ENCODE measurements around the gene MNDA. TPM values are rescaled to one million over a fixed set of nuclear protein-coding genes. Genes with fewer than 3 reads are reported as not detected.

The MNDA gene
- total RNA-seq, 1 experiment from 2014 or later, result not detected

DNA sequence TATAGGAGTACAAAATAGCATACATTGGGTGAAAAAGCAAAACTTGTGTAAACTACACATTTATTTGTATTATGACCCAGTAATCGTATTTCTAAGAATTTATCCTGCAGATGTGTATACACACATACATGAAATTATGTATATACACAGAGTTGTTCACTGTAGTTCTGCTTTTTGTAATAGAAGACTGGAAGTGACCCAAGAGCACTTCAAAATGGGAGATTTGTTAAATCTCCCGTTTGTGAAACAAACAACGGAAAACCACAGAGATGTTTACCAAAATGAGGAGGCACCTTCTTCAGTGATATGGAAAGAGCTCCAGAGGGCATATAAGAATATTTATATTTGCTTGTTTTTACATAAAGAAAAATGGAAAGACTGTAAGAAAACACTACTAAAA lies 18.0 kb upstream of the MNDA start:
- no peaks in the 10 kb centered on the region for H3K23me2 ChIP-seq (ENCODE audit: insufficient read length, low read depth, low read length, poor library complexity, severe bottlenecking)
- no peak overlapping the region for H2BK15ac ChIP-seq (ENCODE audit: low read depth, low read length)
- H3K4me3 Mint-ChIP-seq, result no peak overlapping the region
- H2AK5ac ChIP-seq (ENCODE audit: insufficient read length, low read length), result no peak overlapping the region
- H3K27me3 Mint-ChIP-seq (ENCODE audit: low read depth), result no peaks in the 10 kb centered on the region
- no peak overlapping the region for H2BK12ac ChIP-seq (ENCODE audit: insufficient read length, low read depth, low read length)
- H3K23ac ChIP-seq (ENCODE audit: insufficient read length, low read depth, low read length), result no peak overlapping the region
- H3K27me3 ChIP-seq (ENCODE audit: insufficient read depth, low read length), result no peaks in the 10 kb centered on the region
- no peaks in the 10 kb centered on the region for H3K36me3 Mint-ChIP-seq (ENCODE audit: insufficient read depth in 1 of 3, low read depth in 3 of 3)
- no peak overlapping the region for H3K14ac ChIP-seq (ENCODE audit: insufficient read depth, low read length)
- no CpG with 5 or more reads among the region's 3 CpGs for WGBS (ENCODE audit: extremely low coverage, insufficient read length, low lambda C conversion rate)
- no peak overlapping the region for H2BK20ac ChIP-seq (ENCODE audit: low read depth, low read length, poor library complexity, severe bottlenecking)
- H4K91ac ChIP-seq (ENCODE audit: insufficient read length, low read depth, low read length), result no peak overlapping the region
- H4K8ac ChIP-seq (replicated peaks; ENCODE audit: insufficient read length, low read depth, low read length), result no peak overlapping the region
- H3K9me3 Mint-ChIP-seq, result no peaks in the 10 kb centered on the region
- H3K56ac ChIP-seq (ENCODE audit: insufficient read length, low read depth, low read length), result no peak overlapping the region
- no peaks in the 10 kb centered on the region for H3K4me1 Mint-ChIP-seq
- no peaks in the 10 kb centered on the region for H3K79me1 ChIP-seq (ENCODE audit: insufficient read depth, low read depth, low read length, poor library complexity, severe bottlenecking)
- no peak overlapping the region for H2BK120ac ChIP-seq (ENCODE audit: low read depth, low read length, poor library complexity, severe bottlenecking)
- no peak overlapping the region for H3T11ph ChIP-seq (ENCODE audit: low read length)
- no peak for DNase-seq
- no peaks in the 10 kb centered on the region for H3K9me3 ChIP-seq (ENCODE audit: control insufficient read depth, low read depth, low read length)
- no peak overlapping the region for H3K18ac ChIP-seq (ENCODE audit: insufficient read length, low read depth, low read length)
- TF ChIP-seq, protein P1, sequence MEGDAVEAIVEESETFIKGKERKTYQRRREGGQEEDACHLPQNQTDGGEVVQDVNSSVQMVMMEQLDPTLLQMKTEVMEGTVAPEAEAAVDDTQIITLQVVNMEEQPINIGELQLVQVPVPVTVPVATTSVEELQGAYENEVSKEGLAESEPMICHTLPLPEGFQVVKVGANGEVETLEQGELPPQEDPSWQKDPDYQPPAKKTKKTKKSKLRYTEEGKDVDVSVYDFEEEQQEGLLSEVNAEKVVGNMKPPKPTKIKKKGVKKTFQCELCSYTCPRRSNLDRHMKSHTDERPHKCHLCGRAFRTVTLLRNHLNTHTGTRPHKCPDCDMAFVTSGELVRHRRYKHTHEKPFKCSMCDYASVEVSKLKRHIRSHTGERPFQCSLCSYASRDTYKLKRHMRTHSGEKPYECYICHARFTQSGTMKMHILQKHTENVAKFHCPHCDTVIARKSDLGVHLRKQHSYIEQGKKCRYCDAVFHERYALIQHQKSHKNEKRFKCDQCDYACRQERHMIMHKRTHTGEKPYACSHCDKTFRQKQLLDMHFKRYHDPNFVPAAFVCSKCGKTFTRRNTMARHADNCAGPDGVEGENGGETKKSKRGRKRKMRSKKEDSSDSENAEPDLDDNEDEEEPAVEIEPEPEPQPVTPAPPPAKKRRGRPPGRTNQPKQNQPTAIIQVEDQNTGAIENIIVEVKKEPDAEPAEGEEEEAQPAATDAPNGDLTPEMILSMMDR (conservative IDR thresholded peaks at IDR 0.05), result no peak
- H3K79me2 ChIP-seq (ENCODE audit: insufficient read depth, low read length), result no peaks in the 10 kb centered on the region
- no peak overlapping the region for H3K27ac Mint-ChIP-seq
- H3K4me1 ChIP-seq (ENCODE audit: insufficient read depth, low read length), result no peaks in the 10 kb centered on the region
- H2BK5ac ChIP-seq (ENCODE audit: insufficient read length, low read length), result no peak overlapping the region
- no peak overlapping the region for H2AFZ ChIP-seq (ENCODE audit: low read length)
- no peaks in the 10 kb centered on the region for H4K20me1 ChIP-seq (ENCODE audit: control insufficient read depth, insufficient read depth, insufficient read length)
- H3K4ac ChIP-seq (ENCODE audit: low read depth, low read length), result no peak overlapping the region
- H3K9ac ChIP-seq (ENCODE audit: extremely low read depth, insufficient read length, low read length), result no peak overlapping the region
- no peak overlapping the region for H3K27ac ChIP-seq (ENCODE audit: insufficient read length, low read depth, low read length)
- no peak overlapping the region for H3K4me2 ChIP-seq (ENCODE audit: insufficient read depth, insufficient read length, low read length)
- no peak overlapping the region for H4K5ac ChIP-seq (ENCODE audit: insufficient read length, low read depth, low read length)

Measured in H9 (cell line).